Measurements from ENCODE around the gene ZDHHC22.
A peak's percentile ranks its signal among the peaks of the same experiment; 100 is the strongest.

Gene ZDHHC22

DNA sequence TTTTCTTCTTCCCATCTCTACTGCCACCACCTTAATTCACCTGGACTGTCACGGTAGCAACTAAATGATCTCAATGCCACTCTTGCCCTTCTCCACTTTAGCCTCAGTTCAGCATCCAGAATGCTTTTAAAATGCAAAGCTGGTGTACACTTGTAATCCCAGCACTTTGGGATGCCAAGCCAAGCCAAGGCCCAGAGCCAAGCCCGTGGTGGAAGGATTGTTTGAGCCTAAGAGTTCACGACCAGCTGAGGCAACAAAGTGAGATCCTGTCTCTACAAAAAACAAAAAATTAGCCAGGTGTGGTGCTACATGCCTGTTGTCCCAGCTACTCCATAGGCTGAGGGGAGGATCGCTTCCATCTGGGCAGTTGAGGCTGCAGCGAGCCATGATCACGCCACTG lies 37.6 kb downstream of the ZDHHC22 start:
- no peak for DNase-seq (ENCODE audit: low spot score)

DNA sequence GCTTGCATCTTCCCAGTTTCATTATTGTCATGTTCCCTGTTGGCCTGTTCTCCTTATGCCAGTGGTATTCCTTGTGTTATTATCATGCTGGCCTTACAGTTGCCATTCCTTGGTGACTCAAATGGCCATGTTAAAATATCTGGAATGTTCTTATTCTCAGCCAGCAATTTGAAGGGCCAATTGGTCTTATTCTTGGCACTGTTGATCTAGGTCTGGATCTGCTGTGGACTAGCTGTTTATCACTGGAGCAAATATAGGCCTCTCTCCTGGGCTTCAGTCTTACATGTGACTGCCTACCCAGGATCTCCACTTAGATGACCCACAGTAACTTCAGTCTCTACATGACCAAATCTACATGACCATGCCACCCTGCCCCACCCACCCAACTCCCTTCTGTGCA lies 38.1 kb downstream of the ZDHHC22 start:
- no peak for DNase-seq (ENCODE audit: low spot score)

DNA sequence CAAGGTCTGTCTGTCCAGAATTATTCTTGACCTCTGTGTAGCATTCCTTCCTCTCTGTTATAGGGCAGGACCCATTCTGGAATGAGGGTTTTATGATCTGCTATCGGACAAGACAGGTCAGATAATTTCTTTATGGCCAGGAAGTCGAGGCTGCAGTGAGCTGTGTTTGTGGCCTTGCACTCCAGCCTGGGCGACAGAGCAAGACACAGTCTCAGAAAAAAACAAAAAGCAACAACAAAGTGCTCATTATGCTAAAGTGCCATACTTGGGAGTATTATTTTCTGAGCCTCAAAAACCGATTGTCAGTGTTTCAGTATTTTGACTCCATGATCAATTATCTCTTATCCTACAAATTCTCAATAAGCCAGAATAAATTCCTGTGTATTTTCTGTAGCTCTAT lies 39.4 kb downstream of the ZDHHC22 start:
- no peak for DNase-seq (ENCODE audit: low spot score)

DNA sequence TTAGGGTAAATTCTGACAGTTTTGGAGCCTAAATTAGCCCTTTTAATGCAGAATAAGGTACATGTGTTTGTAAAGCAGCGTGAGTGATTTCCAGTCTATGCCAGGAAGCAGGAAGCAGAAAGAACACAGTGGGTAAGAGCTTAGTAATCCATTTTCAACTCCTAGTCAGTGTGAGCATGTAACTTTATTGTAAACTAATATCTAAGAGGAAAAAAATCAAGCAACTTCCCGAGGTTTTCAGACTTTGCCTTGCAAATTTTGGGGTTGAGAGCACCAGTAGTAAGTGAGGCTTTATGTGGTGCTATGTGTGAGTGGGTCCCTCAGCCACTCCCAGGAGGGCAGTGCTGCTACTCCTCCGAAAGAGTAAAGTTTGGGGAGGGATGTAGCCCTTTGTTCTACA lies 40.6 kb downstream of the ZDHHC22 start:
- no peak for DNase-seq (ENCODE audit: low spot score)

DNA sequence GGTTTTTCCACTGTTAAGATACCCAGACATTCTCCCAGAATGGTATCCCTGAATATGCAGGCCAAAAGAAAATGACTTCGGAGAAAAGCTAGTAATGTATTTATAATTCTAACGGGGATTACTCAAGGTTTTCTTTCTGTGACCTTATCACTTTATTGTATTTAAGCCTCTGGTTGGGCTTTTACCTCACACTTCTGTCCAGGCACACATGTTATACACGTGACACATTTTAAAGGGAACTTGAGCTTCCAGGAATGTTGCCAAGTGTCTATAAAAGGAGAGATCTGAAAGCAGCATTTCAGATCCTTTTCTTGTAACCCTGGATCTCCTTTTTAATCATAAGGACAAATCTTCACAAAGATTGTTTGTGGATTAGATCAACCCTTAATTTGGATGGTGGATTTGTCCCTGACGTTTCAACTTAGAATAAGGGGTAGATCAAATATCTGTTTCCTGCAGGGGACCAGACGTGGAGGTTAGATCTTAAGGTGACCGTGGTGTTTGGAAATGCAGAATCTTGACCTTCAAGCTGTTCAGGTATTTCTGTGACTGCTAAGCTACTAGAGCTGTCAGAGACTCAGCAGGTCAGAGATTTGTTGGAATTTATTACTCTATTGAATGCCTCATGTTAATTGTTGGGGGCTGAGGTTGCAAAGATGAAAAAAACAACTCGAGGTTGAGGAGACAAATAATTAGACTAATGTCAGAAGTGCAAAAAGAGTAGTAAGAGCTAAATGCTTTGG lies 42.0 kb downstream of the ZDHHC22 start:
- DNase-seq (ENCODE audit: low spot score), result peak; percentile 44

DNA sequence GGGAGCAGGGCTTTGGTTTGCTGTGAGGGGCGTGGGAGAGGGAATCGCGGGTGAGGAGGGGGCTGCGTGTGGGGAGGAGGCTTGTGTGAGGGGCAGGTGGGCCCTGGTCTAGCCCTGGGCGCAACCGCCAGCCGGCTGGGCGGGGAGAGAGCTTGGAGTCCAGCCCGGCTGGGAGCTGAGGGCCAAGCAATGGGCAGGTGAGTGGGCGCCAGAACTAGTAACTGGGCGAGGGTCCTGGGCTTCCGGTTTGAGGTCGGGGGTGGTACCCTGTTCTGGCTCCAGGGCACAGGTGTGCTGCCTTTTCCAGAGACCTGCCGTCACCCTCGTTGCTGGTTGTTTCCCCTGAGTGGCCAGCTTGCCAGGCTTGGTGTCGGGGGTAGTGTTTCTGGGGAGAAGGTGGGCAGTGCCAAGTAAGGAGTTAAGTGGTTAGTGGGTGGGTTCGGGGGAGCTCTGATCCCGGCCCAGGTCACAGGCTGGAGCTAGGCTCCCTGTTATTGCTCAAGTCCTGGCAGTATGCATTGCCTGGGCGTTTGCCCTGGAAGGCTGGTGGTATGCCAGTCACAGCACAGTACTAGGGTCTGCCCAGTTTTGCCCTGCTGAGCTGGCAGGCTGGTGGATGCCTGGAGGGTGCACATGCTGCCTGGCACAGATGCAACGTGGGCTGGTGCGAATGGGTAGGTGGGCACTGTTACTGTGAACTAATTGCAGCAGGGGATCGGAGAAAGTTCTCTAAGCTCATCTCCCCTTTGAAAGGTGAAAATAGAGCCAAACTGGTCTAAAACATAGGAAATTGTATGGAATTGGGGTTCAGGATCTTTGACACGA lies 42.9 kb downstream of the ZDHHC22 start:
- peak; percentile 32 for DNase-seq (ENCODE audit: low spot score)

DNA sequence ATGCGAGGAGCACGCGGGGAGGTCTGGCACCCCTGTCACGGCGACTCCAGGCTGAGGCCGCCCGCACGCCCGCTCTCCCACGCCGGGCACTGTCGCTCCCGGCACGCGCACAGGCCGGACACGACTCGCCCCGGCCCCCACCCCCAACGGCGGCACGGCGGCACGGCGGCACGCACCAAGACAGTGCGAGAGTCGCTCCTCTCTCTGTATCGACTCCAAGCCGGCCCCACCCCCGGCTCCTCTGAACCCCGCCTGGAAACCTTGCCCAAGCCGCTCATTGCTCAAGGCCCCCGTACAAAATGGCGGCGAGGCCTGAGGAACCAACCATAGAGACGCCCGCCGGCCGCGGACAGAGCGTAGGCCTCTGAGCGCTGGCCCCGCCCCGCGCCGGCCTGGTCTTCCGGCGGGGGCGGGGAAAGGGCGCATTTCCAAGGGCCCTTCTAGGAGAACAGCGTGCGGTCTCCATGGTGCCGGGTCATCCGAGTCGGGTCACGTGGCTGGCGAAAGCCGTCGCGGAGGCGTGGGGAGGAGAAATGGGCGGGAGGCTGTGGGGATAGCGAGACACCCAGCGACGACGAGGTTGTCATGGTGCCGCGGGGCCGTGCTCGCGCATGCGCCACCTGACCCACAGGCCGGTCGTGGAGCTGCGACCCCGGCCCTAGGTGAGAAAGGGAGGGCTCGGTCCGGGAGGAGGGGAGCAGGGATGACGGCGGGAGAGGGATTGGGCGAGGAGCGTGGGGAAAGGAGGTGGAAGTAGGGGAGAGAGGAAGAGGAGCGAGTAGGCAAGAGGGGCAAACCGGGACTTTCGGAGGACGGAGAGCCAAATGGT lies 43.7 kb downstream of the ZDHHC22 start, which contains the start of gene CIPC:
Gene CIPC (plus strand): TSS at position 559 of the 829 bp plus-strand sequence. CDS start 7,451 bp downstream, outside the sequence.
- peak; percentile 99 for DNase-seq (ENCODE audit: low spot score)

DNA sequence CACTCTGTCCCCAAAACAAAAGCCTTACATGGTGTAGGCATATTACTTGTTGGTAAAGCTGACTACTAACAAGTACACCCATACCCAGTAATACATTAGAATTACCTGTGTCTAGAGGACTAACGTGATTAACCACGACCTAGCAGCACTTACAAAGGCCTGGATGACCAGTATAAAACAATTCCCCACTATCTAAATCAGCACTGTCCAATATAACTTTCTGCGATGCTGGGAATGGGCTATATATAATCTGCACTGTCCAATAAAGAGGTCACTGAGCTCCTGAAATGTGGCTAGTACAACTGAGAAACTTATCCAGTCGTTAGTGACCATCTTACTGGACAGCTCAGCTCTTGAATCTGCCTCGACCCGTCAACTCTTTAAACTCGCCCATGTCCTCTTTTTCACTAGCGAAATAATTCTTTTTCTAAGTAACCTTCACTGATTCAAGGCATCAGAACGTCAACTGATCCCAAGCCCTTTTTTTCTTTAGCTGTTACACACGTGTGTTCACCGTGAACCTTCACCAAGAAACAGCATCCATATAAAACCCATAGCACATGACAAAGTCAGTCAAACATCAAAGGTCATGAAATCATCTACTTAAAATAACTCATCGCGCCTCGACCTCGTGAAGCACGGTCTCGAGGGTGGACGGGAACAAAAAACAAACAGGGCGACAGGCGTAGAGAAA lies 44.4 kb downstream of the ZDHHC22 start:
- no peak for DNase-seq (ENCODE audit: low spot score)

DNA sequence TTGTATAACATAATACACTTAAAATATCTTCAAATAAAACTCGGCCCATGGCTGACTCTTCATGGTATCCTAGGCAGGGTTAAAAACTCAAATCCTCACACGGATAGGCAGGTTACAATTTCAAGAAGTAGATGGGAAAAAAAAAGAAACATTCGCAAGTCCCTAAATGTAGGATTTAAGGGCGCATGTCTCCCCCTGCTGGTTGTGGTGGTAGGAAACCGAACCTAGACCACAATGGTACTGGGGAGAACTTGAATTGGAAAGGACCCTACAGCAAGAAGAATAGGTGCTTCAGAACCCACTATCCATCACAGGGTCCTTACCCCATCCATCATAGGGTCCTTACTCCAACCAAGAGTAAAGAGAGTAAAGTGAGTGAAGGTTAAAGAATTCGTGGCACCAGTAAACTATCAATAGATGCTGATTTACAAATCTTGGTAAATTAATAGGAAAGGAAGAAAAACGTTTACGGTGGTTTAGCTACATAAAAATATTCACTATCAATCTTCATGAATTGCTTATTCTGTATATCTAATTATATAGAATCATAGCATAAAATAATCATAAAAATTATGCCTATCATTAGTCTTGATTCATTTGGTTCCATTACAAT lies 46.8 kb downstream of the ZDHHC22 start:
- peak; percentile 82 for DNase-seq (ENCODE audit: low spot score)

DNA sequence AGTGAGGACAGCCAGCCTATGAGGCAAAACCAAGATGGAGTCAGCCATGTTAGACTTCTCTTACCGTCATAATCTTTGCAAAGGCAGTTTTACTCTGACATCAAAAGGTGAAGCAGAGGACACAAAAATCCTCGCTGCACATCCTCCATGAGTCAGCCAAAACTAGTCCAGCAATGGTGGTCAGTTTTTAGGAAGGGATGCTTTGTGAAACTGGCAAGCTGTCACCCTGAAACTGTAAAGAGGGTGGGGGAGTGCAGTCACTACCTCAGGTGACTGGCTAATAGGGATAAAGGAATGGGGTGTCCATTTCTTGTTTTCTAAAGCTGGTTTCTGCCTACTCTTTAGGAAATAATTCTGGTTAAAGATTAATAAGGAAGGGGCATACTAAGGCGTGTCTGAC lies 48.9 kb downstream of the ZDHHC22 start:
- no peak for DNase-seq (ENCODE audit: low spot score)

DNA sequence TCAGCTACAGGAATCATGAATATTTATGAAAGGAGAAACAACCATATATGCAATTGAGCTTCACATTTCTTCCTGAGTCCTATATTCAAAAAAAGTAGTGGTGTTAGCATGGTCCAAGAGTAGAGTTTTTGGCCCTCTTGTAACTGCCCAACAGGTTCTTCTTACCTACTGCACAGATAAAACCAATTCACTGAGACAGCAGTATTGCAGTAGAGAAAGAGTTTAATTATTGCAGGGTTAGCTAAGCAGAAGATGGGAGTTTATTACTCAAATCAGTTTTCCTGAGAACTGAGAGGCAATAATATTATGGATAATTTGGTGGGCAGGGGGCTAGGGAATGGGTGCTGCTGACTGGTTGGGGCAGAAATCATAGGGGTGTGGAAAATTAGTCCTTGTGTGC lies 50.1 kb downstream of the ZDHHC22 start:
- DNase-seq (ENCODE audit: low spot score), result no peak

DNA sequence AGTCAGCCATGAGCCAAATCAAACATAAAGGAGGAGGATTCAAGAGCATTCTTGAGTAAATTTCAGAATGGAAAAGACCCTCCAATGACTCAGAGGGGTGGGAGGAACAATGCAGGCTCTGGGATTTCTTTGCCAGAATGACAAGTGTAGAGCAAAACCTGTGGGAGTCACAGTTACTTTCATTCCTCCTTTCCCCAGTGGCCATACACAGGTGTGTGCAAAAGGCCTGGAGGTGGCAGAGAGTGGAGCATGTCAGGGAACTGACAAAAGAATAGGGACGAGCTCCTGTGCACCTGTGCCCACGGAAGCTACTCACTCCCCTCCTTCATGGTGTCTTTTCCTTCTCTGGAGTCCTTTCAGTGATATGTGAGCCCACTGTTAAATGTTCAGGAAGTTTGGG lies 52.9 kb downstream of the ZDHHC22 start:
- DNase-seq (ENCODE audit: low spot score), result no peak

DNA sequence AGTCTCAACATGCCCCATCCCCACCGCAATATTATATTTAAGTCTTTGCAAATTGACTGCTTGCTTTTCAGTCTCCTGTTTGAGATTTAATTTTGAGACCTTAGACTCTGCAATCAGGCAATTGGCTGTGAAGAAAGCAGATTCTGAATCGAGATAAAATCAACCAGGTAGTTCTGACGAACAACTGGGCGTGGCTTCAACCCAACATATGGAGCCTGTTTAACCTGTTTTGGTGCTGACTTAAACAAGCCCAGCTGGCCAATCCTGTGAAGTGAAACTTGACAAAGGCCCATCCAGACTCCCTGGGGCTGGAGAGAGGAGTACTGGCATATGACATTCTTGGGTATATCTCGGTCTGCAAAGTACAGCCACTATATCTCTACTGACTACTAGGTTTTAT lies 53.4 kb downstream of the ZDHHC22 start:
- DNase-seq (ENCODE audit: low spot score), result no peak

DNA sequence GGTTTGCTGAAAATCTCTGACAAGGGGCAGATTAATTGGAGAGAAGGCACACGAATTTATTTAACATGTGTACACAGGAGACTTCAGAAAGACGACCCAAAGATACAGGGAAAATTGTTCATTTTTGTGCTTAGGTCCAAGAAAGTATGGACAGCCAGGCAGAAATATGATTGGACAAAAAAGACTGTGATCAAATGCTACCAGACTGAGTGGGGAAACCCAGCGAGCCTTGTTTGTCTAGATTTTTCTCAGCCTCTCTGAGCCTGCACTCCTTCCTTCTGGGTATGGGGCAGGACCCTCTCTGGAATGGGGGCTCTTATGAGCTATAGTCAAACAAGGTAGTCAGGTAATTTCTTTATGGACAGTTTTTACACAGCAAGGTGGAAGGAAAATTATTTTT lies 54.0 kb downstream of the ZDHHC22 start:
- no peak for DNase-seq (ENCODE audit: low spot score)

DNA sequence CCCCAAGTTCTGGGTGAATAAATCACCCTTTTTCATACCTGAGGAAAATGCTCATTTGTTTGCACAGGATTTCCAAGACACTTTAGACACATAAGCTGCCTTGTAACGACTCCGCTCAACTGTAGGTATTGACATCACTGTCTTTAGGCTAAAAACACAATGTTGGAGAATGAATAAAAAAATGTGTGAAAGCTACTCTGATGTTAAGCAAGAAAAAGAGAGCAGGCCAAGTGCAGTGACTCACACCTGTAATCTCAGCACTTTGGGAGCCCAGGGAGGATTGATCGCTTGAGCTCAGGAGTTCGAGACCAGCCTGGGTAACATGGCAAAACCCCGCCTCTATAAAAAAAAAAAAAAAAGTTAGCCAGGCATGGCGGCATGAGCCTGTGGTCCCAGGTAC lies 54.6 kb downstream of the ZDHHC22 start:
- no peak for DNase-seq (ENCODE audit: low spot score)

DNA sequence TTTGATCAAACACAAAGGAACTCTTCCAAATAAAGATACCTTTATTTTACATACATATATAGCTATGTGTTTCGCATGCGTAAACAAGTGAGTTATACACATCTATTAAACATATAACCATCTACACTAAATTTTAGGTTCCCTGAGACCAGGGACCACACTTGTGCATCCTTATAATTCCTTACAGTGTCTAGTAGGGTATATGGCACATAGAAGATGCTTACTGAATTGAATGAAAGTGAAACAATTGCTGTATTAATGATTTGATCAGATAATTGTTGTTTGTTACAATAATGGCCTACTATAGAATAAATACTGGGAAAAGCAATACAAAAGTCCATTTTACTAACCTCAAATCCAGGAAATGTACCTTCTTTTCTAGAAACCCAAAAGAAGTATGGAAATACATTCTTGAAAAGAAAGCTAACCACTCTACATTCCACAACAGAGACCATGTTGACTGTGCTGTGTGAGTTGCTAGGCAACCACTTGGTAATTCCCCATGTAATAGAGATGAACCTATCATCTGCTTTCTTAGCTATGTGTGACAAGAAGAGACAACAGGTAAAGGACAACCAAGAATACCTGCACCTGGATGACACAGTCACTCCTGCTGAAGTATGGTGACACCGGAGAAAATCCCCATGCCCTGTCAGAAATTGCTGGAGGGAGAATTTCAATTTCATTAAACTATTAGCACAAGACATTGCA lies 55.4 kb downstream of the ZDHHC22 start:
- no peak for DNase-seq (ENCODE audit: low spot score)

DNA sequence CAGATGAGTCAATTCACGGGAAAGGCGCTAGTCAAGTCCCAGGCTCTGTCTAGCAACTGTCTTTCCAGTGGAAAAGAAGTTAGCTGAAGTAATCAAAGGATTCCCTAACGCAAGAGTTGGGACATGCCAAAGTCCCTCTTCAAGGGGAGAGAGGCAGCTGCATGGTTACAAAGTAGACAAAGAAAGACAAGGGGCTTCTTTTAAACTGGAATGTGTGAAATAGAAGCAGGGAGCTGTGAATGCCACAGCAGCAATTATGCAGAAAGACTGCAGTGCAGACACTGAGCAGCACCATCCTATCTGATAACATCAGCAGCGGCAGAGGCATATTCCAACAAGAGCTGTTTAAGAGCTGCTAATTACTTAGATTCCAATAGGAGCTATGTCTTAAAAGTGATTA lies 56.1 kb downstream of the ZDHHC22 start:
- no peak for DNase-seq (ENCODE audit: low spot score)

DNA sequence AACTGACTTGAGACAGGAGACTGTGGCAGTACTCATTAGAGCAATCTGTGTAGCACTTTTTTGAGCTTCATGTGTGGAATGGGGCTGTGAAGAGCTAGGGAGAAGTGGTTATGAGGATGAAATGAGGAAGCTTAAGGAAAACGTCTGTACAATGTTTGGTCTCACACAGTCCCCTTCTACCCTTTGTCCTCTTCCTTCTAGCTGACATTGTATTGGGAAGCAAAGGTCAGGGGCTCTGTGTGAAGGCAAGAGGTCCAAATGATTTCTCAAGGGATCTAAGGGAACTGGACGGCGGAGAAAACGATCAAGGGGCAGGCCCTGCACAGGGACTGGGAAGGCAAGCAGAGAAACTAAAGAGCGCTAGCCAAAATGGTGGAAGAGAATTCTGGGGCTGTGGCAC lies 56.6 kb downstream of the ZDHHC22 start:
- no peak for DNase-seq (ENCODE audit: low spot score)

DNA sequence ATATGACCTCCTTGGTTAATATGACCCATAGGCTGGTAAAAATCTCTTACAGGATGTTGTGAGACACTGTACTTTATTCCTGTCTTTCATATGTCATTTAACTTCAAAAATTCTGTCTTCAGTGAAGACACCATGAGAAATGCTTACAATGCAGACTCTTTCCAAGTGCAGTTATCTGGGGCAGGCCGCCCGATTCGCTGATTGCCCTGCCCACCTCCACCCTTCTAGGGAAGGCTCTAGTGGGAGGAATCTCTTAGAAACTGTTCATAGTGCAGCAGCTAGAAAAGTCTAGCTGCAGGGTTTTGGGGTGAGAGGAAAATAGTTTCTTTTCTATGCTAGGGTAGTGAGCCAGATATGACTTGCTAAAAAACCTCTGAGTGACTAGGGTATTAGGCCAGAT lies 58.5 kb downstream of the ZDHHC22 start:
- DNase-seq (ENCODE audit: low spot score), result peak; percentile 42

DNA sequence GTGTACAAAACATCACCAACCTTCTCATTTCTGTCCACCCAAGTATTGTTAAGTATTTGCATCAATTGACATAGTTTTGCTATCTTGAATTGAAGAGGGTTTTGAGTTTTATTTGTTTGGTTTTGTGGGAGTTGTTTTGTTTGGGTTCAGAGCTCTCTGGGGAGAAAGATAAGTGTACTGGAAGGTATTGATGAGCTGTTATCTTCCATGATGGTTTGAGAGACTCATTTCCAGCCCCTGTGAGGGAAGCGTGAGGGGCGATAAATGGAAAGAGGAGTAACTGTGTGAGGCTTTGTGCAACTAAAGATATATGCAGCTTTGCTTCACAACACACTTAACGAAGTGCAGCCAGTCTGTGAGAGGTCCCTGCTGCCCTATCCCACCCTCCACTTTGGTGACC lies 59.2 kb downstream of the ZDHHC22 start:
- DNase-seq (ENCODE audit: low spot score), result no peak

Data from hematopoietic multipotent progenitor cell treated with erythropoietin and hydrocortisone succinate and interleukin-3 and kit ligand, for 15 days (in vitro differentiated cells).